ELR (cell line): ENCODE results near the gene C2CD4C.
"Not testable (repeated sequence)": the region's sequence is repeated elsewhere in the genome, so short reads cannot be mapped to it uniquely, and the experiment has no call there.

Experiments used
- DNase-seq: peaks from one replicate; pipeline ENCODE4 v3.0.0-alpha.2; 2015; ENCODE audit warnings: low read depth

Gene C2CD4C

GRCh38 chr19:413756-414420 is 4.9 kb upstream of the C2CD4C start:
- DNase-seq, result no peak

DNA sequence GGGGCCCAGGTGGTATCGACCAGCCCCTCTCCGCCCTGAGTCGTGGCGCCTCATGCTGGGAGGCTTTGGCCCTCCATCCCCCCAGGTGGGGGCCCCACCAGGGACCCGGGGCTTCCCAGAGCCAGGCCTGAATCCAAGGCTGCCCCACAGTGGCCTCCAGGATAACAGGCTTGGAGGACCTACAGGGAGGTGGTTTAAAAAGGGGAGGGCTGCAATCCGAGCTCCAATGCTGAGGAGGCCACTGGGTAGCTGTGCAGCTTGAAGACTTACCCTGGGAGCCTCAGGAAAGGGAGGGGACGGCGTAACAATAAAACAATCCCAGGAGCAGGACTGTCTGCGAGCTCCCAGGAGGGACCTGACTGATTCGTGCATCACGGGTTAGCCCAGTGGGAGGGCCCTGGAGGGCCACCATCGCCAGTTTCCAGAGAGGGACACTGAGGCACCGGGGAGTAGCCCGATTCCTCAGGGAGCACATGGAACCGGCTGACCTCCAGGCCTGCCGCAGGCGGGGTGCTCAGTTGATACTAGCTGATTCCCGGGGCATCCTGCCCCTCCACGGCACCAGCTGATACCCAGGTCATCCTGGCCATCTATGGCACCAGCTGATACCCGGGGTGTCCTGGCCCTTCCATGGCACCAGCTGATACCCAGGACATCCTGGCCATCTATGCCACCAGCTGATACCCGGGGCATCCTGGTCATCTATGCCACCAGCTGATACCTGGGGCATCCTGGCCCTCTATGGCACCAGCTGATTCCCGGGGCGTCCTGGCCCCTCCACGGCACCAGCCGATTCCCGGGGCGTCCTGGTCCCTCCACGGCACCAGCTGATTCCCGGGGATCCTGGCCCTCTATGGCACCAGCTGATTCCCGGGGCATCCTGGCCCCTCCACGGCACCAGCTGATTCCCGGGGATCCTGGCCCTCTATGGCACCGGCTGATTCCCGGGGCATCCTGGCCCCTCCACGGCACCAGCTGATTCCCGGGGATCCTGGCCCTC is 3.7 kb upstream of the C2CD4C start:
- no peak for DNase-seq

GRCh38 chr19:411723-412355 is 2.9 kb upstream of the C2CD4C start:
- DNase-seq, result no peak

- not testable (repeated sequence) for DNase-seq
Measured at GRCh38 chr19:411121-411722, 2.3 kb upstream of the C2CD4C start.

DNA sequence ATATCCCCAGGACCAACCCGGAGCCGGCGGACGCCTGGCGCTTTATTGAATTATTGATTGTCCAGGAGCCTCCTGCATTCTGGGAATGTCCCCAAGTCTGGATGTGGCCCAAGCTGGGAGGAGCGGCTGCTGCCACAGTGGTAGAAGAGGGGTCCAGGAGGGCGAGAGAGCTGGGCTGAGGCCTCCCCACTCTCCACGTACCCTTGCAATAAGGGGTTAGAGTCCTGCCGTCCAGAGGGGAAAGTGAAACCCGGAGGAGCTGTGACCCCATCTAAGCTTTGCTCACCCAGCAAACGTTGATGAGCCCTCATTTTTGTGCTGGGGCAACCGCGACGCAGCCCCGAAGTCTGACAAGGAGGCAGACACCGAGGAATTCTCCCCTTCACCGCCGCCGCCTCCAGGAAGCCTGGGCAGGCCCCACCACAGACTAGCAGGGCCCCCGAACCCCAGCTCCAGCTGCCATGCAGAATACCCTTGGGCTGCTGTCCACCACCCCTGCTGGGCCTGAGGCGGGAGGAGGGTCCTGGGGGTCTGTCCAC is 1.4 kb upstream of the C2CD4C start:
- no peak for DNase-seq

GRCh38 chr19:409516-410242 is 732 bp upstream of the C2CD4C start:
- DNase-seq, result no peak

DNA sequence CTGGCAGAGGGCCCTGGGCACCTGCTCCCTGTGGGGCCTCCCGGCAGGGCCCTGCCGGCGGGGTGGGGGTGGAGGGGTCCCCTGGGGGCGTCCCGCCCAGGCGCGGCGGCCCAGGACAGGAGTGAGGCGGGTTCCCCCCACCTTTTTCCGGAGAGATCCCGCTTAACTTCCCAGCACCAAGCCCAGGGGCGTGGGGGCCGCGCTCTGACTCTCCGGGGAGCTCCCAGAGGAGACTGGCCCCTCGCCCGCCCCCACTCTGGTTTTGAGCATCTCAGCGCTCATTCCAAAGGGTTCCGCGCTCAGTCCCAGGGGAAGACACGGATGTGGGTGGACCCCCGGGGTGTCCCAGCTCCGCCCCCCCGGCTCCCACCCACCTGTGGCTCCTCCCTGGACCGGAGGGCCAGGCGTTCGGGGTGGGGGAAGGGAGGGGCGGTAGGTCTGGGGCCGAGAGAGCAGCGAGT is 476 bp downstream of the C2CD4C start:
- no peak for DNase-seq

- no peak for DNase-seq
Measured at GRCh38 chr19:407511-408440, 1.2 kb downstream of the C2CD4C start.

GRCh38 chr19:406971-407510 is 1.9 kb downstream of the C2CD4C start:
- DNase-seq, result no peak

DNA sequence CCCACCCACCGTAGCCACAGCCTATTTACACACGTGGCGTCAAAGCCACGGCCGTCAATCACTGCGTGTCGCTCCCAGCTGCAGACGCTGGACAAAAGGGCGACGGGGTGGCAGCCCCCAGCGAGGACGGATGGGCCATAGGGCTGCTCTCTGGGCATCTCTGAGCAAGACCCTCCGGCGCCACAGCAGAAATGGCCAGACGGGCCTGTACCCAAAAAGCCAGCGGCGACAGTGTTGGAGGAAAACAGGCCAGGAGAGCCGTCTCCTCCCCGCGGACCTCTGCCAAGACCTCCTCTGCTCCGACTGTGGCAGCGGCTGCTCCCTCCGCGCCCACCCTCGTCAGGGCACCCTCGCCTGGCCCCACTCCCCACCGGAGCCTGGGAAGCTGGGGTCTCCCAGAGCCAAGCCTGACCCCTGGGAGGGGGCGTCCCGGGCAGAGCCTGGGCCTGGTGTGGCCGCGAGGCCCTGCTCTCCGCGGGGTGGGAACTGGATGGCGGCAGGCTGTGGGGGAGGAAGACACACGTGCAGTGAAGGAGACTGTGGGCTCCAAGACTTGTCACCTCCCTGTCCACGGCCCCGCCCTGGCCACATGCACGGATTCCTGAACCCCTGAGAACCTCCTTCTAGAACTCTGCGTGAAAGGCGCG is 2.7 kb downstream of the C2CD4C start:
- no peak for DNase-seq

GRCh38 chr19:405121-405965 is 3.6 kb downstream of the C2CD4C start:
- DNase-seq, result no peak

GRCh38 chr19:403221-404027 is 5.5 kb downstream of the C2CD4C start:
- DNase-seq, result no peak

GRCh38 chr19:402786-403185 is 6.2 kb downstream of the C2CD4C start:
- DNase-seq, result no peak

- no peak for DNase-seq
Measured at GRCh38 chr19:401866-402511, 7.0 kb downstream of the C2CD4C start.

GRCh38 chr19:400976-401865 is 7.7 kb downstream of the C2CD4C start:
- DNase-seq, result no peak

DNA sequence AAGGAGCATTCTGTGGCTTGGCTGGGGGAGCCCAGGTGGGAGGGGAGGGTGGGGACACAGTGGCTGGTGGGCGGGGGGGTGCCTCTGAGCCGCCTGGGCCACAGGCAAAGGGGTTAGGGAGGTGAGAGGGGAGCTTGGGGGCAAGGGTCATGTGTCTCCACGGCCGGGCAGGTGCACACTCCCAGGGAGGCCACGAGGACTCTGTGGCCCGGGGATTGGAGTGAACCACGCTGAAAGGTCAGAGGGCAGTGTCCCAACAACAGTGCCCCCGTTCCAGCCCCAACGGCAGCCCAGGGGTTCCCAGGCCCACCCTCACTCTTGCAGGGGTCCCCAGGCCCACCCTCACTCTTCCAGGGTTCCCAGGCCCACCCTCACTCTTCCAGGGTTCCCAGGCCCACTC is 9.6 kb downstream of the C2CD4C start:
- no peak for DNase-seq
